Neural crest cell (in vitro differentiated cells): ENCODE results near the gene C16orf74. TPM values are rescaled to one million over a fixed set of nuclear protein-coding genes. Genes with fewer than 3 reads are reported as not detected.

Source experiments
- DNase-seq: peaks from one replicate; pipeline ENCODE4 v3.0.0; 2021; ENCODE audit warnings: low read depth, mixed read lengths, low spot score
- H3K27ac Mint-ChIP-seq: one replicate; pipeline ENCODE4 v1.8.0; 2021; ENCODE audit warnings: mild to moderate bottlenecking, mixed read lengths; ENCODE audit not compliant: unreplicated experiment
- H3K27me3 Mint-ChIP-seq: 2 replicates; pipeline ENCODE4 v1.8.0; 2021; ENCODE audit warnings: low read depth, mild to moderate bottlenecking, mixed read lengths
- H3K36me3 Mint-ChIP-seq: 2 replicates; pipeline ENCODE4 v1.8.0; 2021; ENCODE audit warnings: low read depth, mild to moderate bottlenecking, mixed read lengths
- H3K4me1 Mint-ChIP-seq: 2 replicates; pipeline ENCODE4 v1.8.0; 2021; ENCODE audit warnings: mixed read lengths
- H3K4me3 Mint-ChIP-seq: one replicate; pipeline ENCODE4 v1.8.0; 2021; ENCODE audit warnings: mild to moderate bottlenecking, mixed read lengths
- H3K9me3 Mint-ChIP-seq: 2 replicates; pipeline ENCODE4 v1.8.0; 2021; ENCODE audit warnings: mixed read lengths
- total RNA-seq: library from RNA; stranded (reverse); gene quantifications from 2 replicates; pipeline ENCODE4 v1.2.1, GENCODE V29; 2021
- TF ChIP-seq, protein P1 (sequence below): fragments of 200-600 bp; sonication (generic); conservative IDR thresholded peaks from 2 replicates; pipeline ENCODE4 v1.5.0; 2021; ENCODE audit warnings: antibody characterized with exemption, mild to moderate bottlenecking

Gene C16orf74
- total RNA-seq, 1 donor from 2014 or later, result 1.2 TPM

DNA sequence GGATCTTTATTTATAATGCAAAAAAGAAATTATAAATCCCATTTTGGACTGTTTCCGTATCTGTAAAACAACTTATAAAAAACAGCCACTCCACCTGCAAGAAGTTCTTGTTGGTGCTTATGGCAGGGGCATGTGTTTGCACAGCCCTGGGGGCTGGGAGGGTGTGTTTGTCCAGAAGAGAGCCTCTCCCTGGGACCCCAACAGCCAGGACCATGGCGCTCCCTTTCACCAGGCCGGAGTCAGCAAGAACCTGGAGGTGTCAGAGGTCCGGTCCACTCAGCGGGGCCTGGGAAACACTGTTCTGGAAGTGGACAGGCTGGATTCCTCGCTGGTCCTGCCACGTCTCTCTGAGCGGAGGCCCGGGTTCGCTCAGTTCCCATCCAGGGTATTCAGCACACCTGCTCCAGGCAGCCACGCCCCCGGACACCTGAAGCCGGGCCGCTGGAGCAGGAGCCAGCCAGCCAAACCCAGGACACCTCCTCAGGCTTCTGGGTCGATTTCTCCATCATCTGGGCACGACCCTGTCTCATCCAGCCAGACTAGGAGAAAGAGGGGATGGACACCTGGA is 43.3 kb downstream of the C16orf74 start:
- DNase-seq, result no peak
- Mint-ChIP-seq H3K4me3 (no peak overlapping the region), H3K9me3 (peaks cover 1% of the 10 kb centered on the region), H3K36me3 (no peaks in the 10 kb centered on the region), H3K27me3 (no peaks in the 10 kb centered on the region), H3K27ac (no peak overlapping the region), H3K4me1 (peaks cover 7% of the 10 kb centered on the region)
- TF ChIP-seq, protein P1, sequence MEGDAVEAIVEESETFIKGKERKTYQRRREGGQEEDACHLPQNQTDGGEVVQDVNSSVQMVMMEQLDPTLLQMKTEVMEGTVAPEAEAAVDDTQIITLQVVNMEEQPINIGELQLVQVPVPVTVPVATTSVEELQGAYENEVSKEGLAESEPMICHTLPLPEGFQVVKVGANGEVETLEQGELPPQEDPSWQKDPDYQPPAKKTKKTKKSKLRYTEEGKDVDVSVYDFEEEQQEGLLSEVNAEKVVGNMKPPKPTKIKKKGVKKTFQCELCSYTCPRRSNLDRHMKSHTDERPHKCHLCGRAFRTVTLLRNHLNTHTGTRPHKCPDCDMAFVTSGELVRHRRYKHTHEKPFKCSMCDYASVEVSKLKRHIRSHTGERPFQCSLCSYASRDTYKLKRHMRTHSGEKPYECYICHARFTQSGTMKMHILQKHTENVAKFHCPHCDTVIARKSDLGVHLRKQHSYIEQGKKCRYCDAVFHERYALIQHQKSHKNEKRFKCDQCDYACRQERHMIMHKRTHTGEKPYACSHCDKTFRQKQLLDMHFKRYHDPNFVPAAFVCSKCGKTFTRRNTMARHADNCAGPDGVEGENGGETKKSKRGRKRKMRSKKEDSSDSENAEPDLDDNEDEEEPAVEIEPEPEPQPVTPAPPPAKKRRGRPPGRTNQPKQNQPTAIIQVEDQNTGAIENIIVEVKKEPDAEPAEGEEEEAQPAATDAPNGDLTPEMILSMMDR, result no peak

DNA sequence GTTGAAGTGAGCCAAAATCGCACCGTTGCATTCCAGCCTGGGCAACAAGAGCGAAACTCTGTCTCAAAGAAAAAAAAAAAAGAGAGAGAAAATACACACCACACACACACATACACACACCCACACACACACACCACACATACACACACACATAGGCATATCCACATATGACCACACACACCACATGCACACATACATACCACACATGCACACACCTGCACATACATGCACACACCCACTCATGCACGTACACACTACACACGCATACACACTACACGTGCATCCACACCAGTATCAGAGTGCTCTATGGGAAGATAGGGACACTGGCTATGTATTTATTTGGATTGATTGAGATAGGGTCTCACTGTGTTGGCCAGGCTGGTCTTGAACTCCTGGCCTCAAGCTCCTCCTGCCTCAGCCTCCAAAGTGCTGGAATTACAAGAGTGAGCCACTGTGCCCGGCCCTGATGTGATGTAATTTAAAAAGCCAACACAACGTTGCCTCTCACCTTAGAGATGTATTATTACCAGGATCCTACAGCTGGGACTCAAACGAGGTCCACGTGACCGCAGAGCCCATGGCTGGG is 44.4 kb downstream of the C16orf74 start:
- TF ChIP-seq, protein P1, result no peak
- Mint-ChIP-seq H3K27ac (no peak overlapping the region), H3K9me3 (no peaks in the 10 kb centered on the region), H3K4me1 (peaks cover 5% of the 10 kb centered on the region), H3K27me3 (no peaks in the 10 kb centered on the region), H3K36me3 (no peaks in the 10 kb centered on the region), H3K4me3 (no peak overlapping the region)
- DNase-seq, result no peak

DNA sequence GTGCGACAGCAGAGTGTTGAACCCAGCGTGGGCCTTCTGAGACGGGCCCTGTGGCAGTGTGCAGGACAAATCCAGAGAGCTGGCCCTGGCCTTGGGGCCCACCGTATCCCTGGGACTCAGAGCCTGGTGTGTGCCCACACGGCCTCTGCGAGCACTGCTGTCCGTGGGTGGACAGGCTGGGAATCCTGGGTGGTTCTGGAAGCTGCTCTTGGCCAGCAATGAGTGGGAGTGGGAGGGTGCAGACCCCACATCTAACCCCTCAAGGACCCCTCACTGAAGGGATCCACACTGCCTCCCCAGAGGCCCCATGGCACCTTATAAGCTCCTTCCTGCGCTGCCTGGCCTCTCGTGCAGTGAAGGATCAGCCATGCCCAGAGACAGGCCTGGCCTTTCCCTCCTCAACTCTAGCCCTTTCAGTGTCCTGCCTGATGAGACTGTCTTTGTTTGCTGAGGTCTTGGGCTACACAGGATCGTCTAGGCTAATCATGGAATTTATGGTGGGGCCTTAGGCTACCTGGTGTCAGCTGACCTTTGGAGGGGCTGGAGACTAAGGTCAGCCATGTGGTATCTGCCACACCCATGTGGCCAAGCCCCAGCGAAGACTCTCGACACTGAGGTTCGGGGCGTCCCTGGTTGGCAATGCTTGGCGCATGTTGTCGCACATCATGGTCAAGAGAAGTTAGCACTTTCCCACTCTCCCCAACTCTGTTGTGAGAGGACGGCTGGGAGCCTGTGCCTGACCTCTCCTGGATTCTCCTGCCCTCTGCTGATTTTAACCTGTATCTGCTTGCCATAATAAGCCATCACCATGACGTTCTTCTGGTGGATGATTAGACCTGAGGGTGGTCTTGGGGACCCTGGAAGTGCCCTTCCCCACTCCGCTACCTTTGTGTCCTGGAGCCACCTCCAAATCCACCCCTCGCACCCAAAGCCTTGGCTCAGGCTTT is 45.7 kb downstream of the C16orf74 start:
- H3K27me3 Mint-ChIP-seq, result no peaks in the 10 kb centered on the region
- H3K36me3 Mint-ChIP-seq, result no peaks in the 10 kb centered on the region
- H3K9me3 Mint-ChIP-seq, result no peaks in the 10 kb centered on the region
- DNase-seq, result no peak
- TF ChIP-seq, protein P1, result no peak
- H3K4me1 Mint-ChIP-seq, result no peaks in the 10 kb centered on the region
- no peak overlapping the region for H3K27ac Mint-ChIP-seq
- no peak overlapping the region for H3K4me3 Mint-ChIP-seq

DNA sequence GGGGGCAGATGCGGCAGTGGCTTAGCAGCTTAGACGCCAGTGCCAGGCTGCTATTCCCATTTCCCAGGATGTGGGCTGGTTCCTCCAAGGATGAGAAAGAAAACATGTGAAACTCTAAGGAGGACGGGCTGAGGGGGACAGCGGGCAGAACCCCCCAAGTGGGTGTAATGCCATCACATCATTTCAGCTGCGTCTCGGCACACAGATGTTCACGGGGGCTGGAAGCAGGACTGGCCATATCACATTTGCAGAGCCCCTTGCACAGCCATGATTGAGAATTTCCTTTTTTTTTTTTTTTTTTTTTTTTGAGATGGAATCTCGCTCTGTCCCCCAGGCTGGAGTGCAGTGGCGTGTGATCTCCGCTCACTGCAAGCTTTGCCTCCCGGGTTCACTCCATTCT is 46.9 kb downstream of the C16orf74 start:
- no peak overlapping the region for H3K4me3 Mint-ChIP-seq
- no peaks in the 10 kb centered on the region for H3K4me1 Mint-ChIP-seq
- H3K27me3 Mint-ChIP-seq, result no peaks in the 10 kb centered on the region
- DNase-seq, result no peak
- no peaks in the 10 kb centered on the region for H3K36me3 Mint-ChIP-seq
- H3K9me3 Mint-ChIP-seq, result no peaks in the 10 kb centered on the region
- H3K27ac Mint-ChIP-seq, result no peak overlapping the region
- TF ChIP-seq, protein P1, result no peak

DNA sequence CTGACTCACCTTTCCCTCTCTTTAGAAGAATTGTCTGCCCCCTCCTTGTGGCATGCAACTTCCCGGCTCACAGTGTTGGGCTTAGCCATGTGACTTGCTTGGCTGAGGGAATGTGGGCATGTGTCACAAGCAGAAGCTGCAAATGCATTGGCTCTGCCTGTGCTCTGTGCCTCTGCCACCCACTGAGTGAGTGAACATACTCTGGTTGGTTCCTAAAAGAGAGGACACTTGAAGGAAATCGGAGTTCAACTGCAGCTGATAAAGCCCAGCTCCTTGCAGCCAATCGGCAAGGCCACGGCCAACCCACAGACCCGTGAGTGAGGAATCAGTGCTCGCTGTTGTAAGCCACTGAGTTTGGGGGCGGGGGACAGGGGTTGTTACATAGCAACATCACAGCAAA is 51.3 kb downstream of the C16orf74 start:
- no peak for DNase-seq
- TF ChIP-seq, protein P1, result no peak
- H3K4me1 Mint-ChIP-seq, result no peaks in the 10 kb centered on the region

More for the DNA sequence above, 51.3 kb downstream of the C16orf74 start:
- H3K27me3 Mint-ChIP-seq, result peaks cover 3% of the 10 kb centered on the region
- H3K9me3 Mint-ChIP-seq, result no peaks in the 10 kb centered on the region
- no peak overlapping the region for H3K27ac Mint-ChIP-seq
- no peak overlapping the region for H3K4me3 Mint-ChIP-seq
- H3K36me3 Mint-ChIP-seq, result no peaks in the 10 kb centered on the region
